Fibroblast of skin of abdomen (primary cell): Measurements from ENCODE around the gene SCD5.

Experiments
- DNase-seq: peaks from one replicate; pipeline ENCODE4 v3.0.0-alpha.2; 2013

Gene SCD5

DNA sequence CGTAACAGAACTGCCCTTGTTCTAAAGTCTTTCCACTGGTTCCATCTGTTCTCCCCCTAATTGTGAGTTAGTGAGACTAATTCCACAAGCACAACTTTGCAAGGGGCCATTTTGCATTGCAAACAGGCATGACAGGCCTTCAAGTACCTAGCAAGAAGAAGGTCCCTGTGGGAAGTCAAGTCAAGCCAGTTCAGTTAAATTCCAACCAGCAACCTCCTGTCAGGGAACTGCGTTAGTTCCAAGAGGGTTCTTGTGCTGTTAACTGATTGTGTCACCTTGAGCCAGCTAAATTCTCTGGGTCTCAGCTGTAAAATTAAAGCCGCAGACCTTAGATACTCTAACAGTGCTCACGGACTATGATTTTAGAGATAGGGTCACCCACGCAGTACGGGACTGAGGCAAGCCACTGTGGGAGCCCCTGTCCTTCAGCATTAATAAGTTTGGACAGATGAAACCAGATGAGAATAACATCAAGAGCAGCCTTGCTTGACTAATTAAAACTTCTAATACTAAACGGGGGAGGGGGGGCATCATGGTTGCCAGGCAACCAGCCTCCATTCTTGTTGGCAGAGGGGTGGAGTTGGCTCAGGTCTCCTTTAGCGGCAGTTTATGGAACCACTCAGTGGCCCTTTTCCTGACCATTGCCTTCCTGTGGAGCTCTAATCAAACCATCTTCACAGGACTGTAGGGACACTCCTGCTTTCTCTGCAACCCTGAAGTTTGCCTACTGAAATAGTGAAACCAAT is 212.7 kb downstream of the SCD5 start:
- DNase-seq, result no peak

DNA sequence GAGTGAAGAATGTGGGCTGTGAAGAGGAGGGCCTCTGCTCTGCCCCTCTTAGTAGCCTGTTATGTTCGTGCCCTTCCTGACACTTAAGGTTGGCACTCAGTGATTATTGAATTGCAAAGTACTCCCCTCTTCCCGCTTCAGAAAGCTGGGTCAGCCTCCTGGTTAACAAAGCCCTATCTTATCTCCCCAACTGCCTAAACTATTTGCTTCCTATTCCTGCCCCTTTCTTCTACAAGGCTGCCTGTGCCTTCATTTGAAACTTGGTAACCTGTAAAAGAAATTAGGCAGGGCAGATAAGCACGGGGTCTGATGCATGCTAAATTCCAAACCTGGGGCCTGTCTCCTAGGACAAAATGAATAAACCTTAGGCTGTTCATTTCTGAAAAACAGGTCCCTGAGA is 213.7 kb downstream of the SCD5 start:
- no peak for DNase-seq

DNA sequence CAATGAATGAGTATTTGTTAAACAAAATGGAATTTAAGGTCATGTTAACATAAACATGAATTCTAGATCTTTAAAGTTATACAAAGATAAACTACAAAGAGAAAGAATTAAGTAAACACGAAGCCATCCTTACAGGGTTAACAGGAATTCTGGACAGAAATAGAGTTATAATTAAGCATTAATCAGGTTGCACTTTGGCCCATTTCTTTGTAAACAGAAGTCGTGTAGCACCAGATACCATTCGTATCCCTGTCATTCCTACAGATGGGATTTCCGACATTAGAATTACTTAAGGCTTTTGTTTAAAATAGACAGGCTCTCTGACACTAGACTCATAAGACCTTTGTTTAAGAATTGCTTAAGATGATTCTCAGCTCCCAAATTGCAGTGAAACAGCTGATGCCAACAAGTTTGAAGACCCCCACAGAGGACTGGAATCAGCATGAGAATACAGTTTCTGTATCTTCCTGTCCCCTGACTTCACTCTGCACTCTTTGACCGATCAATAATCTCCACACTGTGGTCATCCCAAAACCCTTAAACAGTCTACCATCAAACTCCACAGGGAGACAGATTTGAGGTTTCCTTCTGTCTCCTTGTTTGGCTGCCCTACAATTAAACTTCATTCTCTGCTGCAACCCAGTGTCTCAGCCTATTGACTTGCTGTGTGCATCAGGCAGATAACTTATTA is 214.6 kb downstream of the SCD5 start:
- no peak for DNase-seq

DNA sequence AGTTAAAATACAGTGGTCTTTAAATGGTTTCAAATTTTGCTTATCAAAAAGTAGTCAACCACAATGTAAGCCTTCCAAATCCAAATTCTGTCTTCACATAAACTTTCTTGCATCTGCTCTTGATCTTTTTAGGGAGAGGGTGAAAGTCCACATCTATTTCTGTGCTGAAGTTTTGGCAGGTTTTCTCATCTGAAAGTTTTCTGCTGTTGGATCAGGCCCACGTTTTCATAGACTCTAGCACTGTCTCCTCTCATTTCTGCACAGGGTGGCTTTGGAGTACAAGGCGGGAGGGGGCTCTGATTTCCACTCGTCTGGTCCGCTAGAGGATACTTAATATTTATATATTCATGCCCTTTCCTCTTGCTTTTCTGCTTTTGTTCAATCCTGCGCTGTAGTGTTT is 218.7 kb downstream of the SCD5 start:
- no peak for DNase-seq
